CD4-positive, alpha-beta T cell treated with Interleukin-15 for 1 hour (primary cell): ENCODE data around the gene RPS29.

Source experiments
- DNase-seq: peaks from one replicate; pipeline ENCODE4 v3.0.0-alpha.2; 2020

The RPS29 gene

GRCh38 chr14:49594347-49595091 lies 8.3 kb upstream of the RPS29 start:
- DNase-seq, result no peak

GRCh38 chr14:49593016-49593415 lies 6.8 kb upstream of the RPS29 start:
- DNase-seq, result no peak

- DNase-seq, result no peak
Observed at GRCh38 chr14:49589387-49589786, 3.2 kb upstream of the RPS29 start.

- no peak for DNase-seq
Observed at GRCh38 chr14:49586673-49587460, 687 bp upstream of the RPS29 start.

- DNase-seq, result peak; percentile 16
Observed at GRCh38 chr14:49584981-49585640, 1.1 kb downstream of the RPS29 start.

- no peak for DNase-seq
Observed at GRCh38 chr14:49584058-49584457, 2.1 kb downstream of the RPS29 start.

- no peak for DNase-seq
Observed at GRCh38 chr14:49583629-49584028, 2.6 kb downstream of the RPS29 start.

GRCh38 chr14:49582113-49582977 lies 3.8 kb downstream of the RPS29 start:
- no peak for DNase-seq

- no peak for DNase-seq
Observed at GRCh38 chr14:49581209-49582112, 4.7 kb downstream of the RPS29 start.

- no peak for DNase-seq
Observed at GRCh38 chr14:49579841-49580240, 6.3 kb downstream of the RPS29 start.

GRCh38 chr14:49578141-49578540 lies 8.0 kb downstream of the RPS29 start:
- DNase-seq, result no peak

- no peak for DNase-seq
Observed at GRCh38 chr14:49574038-49574437, 12.1 kb downstream of the RPS29 start.

GRCh38 chr14:49569281-49569680 lies 16.9 kb downstream of the RPS29 start:
- no peak for DNase-seq

GRCh38 chr14:49566714-49567113 lies 19.5 kb downstream of the RPS29 start:
- no peak for DNase-seq

- DNase-seq, result no peak
Observed at GRCh38 chr14:49559979-49560768, 26.0 kb downstream of the RPS29 start.

GRCh38 chr14:49553892-49554291 lies 32.3 kb downstream of the RPS29 start:
- DNase-seq, result no peak

- DNase-seq, result no peak
Observed at GRCh38 chr14:49553106-49553505, 33.1 kb downstream of the RPS29 start.

GRCh38 chr14:49551569-49551968 lies 34.6 kb downstream of the RPS29 start:
- no peak for DNase-seq

- DNase-seq, result no peak
Observed at GRCh38 chr14:49550286-49551184, 35.6 kb downstream of the RPS29 start.

- DNase-seq, result no peak
Observed at GRCh38 chr14:49549881-49550280, 36.3 kb downstream of the RPS29 start.
